HEK293 (cell line): Measurements from ENCODE around the gene CACNA1F.

Source experiments
- GLI2 ChIP-seq: fragments of 450-650 bp; formaldehyde crosslinking; IDR thresholded peaks from 2 replicates; pipeline ENCODE4; 2017; ENCODE audit warnings: missing biosample characterization, missing genetic modification characterization, low read depth, borderline replicate concordance
- KLF7 ChIP-seq: fragments of 450-650 bp; formaldehyde crosslinking; IDR thresholded peaks from 2 replicates; pipeline ENCODE4 v1.5.1; 2016; ENCODE audit warnings: missing biosample characterization, missing genetic modification characterization, borderline replicate concordance
- KLF9 ChIP-seq: fragments of 450-650 bp; formaldehyde crosslinking; IDR thresholded peaks from 2 replicates; pipeline ENCODE4 v1.5.1; 2016; ENCODE audit warnings: missing biosample characterization, missing genetic modification characterization, low read depth
- MEIS1 ChIP-seq: sonication (generic); formaldehyde crosslinking; IDR thresholded peaks from 2 replicates; pipeline ENCODE4 v1.8.1; 2022; ENCODE audit warnings: missing genetic modification reagents, mild to moderate bottlenecking, borderline replicate concordance
- OVOL3 ChIP-seq: fragments of 450-650 bp; formaldehyde crosslinking; IDR thresholded peaks from 2 replicates; pipeline ENCODE4 v1.5.1; 2016; ENCODE audit warnings: missing biosample characterization, missing genetic modification characterization
- SCRT2 ChIP-seq: fragments of 450-650 bp; formaldehyde crosslinking; IDR thresholded peaks from 2 replicates; pipeline ENCODE4 v1.5.1; 2016; ENCODE audit warnings: missing biosample characterization, missing genetic modification characterization
- SP7 ChIP-seq: fragments of 450-650 bp; formaldehyde crosslinking; IDR thresholded peaks from 2 replicates; pipeline ENCODE4 v1.5.1; 2016; ENCODE audit warnings: missing biosample characterization, missing genetic modification characterization
- WT1 ChIP-seq: fragments of 450-650 bp; formaldehyde crosslinking; IDR thresholded peaks from 2 replicates; pipeline ENCODE4 v1.5.1; 2016; ENCODE audit warnings: missing biosample characterization, missing genetic modification characterization
- ZBTB7A ChIP-seq: fragments of 450-650 bp; formaldehyde crosslinking; IDR thresholded peaks from 2 replicates; pipeline ENCODE4 v1.5.1; 2016; ENCODE audit warnings: low read depth, missing biosample characterization, missing genetic modification characterization
- ZFHX2 ChIP-seq: fragments of 450-650 bp; formaldehyde crosslinking; conservative IDR thresholded peaks from 2 replicates; pipeline ENCODE4 v1.5.1; 2016; ENCODE audit warnings: missing biosample characterization, missing genetic modification characterization
- ZFP3 ChIP-seq: fragments of 450-650 bp; formaldehyde crosslinking; IDR thresholded peaks from 2 replicates; pipeline ENCODE4 v1.5.1; 2016; ENCODE audit warnings: low read depth, missing biosample characterization, missing genetic modification characterization
- ZNF169 ChIP-seq: fragments of 450-650 bp; formaldehyde crosslinking; IDR thresholded peaks from 2 replicates; pipeline ENCODE4 v1.5.1; 2016; ENCODE audit warnings: missing biosample characterization, missing genetic modification characterization
- ZNF223 ChIP-seq: fragments of 450-650 bp; formaldehyde crosslinking; IDR thresholded peaks from 2 replicates; pipeline ENCODE4 v1.5.1; 2016; ENCODE audit warnings: missing biosample characterization, missing genetic modification characterization
- ZNF37A ChIP-seq: fragments of 450-650 bp; IDR thresholded peaks from 2 replicates; pipeline ENCODE4 v1.5.1; 2018; ENCODE audit warnings: missing biosample characterization, missing genetic modification characterization
- ZNF423 ChIP-seq: fragments of 450-650 bp; formaldehyde crosslinking; IDR thresholded peaks from 2 replicates; pipeline ENCODE4 v1.5.1; 2016; ENCODE audit warnings: missing biosample characterization, missing genetic modification characterization
- ZNF664 ChIP-seq: fragments of 450-650 bp; formaldehyde crosslinking; IDR thresholded peaks from 2 replicates; pipeline ENCODE4 v1.5.1; 2016; ENCODE audit warnings: missing biosample characterization, missing genetic modification characterization
- TF ChIP-seq, protein P1 (sequence below): fragments of 450-650 bp; formaldehyde crosslinking; IDR thresholded peaks from 2 replicates; pipeline ENCODE4; 2016; ENCODE audit warnings: missing biosample characterization, missing genetic modification characterization
- TF ChIP-seq, protein P2 (sequence below): fragments of 450-650 bp; formaldehyde crosslinking; IDR thresholded peaks from 2 replicates; pipeline ENCODE4 v1.5.1; 2016; ENCODE audit warnings: missing biosample characterization, missing genetic modification characterization
- TF ChIP-seq, protein P3 (sequence below): fragments of 450-650 bp; IDR thresholded peaks from 2 replicates; pipeline ENCODE4 v1.5.1; 2018; ENCODE audit warnings: missing biosample characterization, missing genetic modification characterization
- TF ChIP-seq, protein P4 (sequence below): fragments of 450-650 bp; formaldehyde crosslinking; IDR thresholded peaks from 2 replicates; pipeline ENCODE4 v1.5.1; 2016; ENCODE audit warnings: missing biosample characterization, missing genetic modification characterization, low read depth
- TF ChIP-seq, protein P5 (sequence below): sonication (generic); formaldehyde crosslinking; IDR thresholded peaks from 2 replicates; pipeline ENCODE4 v1.8.1; 2022; ENCODE audit warnings: mild to moderate bottlenecking, moderate library complexity, missing genetic modification reagents
- TF ChIP-seq, protein P6 (sequence below): fragments of 450-650 bp; formaldehyde crosslinking; optimal IDR thresholded peaks from 2 replicates; pipeline ENCODE3; 2016; ENCODE audit warnings: missing biosample characterization, mild to moderate bottlenecking, missing genetic modification characterization
- TF ChIP-seq, protein P7 (sequence below): fragments of 450-650 bp; formaldehyde crosslinking; IDR thresholded peaks from 2 replicates; pipeline ENCODE4 v1.5.1; 2016; ENCODE audit warnings: missing biosample characterization, missing genetic modification characterization
- TF ChIP-seq, protein P8 (sequence below): fragments of 450-650 bp; formaldehyde crosslinking; IDR thresholded peaks from 2 replicates; pipeline ENCODE4 v1.5.1; 2016; ENCODE audit warnings: missing biosample characterization, missing genetic modification characterization

CACNA1F gene

DNA sequence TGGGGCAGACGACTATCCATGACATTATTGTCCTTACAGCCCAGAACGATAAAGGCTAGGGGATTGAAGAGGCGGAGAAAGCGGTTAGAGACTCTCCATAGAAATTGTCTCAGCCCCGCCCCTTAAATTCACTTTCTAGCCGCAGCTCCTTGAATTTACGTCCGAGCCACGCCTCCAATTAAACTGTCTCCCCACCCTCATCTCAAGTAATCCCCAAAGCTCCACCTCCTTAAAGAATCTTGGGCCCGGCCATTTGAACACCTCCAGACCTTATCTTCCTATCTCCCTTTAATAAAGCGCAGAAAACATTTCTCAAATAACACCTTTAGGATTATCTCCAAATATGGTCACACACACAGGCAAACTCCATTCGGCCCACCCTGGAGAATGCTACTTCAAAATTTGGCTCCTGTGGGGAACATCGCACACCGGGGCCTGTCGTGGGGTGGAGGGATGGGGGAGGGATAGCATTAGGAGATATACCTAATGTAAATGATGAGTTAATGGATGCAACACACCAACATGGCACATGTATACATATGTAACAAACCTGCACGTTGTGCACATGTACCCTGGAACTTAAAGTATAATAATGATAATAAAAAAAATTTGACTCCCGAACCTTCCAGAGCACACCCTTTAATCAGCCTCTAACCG is 77.8 kb downstream of the CACNA1F start (continued):
- TF ChIP-seq ZFP3 (tag by site-specific recombination) (no peak), ZNF169 (tag by site-specific recombination) (no peak), MEIS1 (no peak), ZBTB7A (no peak), ZNF664 (tag by site-specific recombination) (no peak), SP7 (tag by site-specific recombination) (no peak; the same call in 1 of the 2 replicates), ZNF223 (tag by site-specific recombination) (no peak), SCRT2 (tag by site-specific recombination) (no peak), KLF9 (tag by site-specific recombination) (peak; percentile 14; the same call in 1 of the 2 replicates), ZNF37A (no peak), ZFHX2 (tag by site-specific recombination) (no peak), KLF7 (tag by site-specific recombination) (no peak), WT1 (no peak), GLI2 (tag by site-specific recombination) (no peak), ZNF423 (tag by site-specific recombination) (no peak), OVOL3 (tag by site-specific recombination) (no peak)
- TF ChIP-seq, protein P1, sequence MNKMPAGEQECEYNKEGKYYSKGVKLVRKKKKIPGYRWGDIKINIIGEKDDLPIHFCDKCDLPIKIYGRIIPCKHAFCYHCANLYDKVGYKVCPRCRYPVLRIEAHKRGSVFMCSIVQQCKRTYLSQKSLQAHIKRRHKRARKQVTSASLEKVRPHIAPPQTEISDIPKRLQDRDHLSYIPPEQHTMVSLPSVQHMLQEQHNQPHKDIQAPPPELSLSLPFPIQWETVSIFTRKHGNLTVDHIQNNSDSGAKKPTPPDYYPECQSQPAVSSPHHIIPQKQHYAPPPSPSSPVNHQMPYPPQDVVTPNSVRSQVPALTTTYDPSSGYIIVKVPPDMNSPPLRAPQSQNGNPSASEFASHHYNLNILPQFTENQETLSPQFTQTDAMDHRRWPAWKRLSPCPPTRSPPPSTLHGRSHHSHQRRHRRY (tag by site-specific recombination) = no peak
- TF ChIP-seq, protein P2, sequence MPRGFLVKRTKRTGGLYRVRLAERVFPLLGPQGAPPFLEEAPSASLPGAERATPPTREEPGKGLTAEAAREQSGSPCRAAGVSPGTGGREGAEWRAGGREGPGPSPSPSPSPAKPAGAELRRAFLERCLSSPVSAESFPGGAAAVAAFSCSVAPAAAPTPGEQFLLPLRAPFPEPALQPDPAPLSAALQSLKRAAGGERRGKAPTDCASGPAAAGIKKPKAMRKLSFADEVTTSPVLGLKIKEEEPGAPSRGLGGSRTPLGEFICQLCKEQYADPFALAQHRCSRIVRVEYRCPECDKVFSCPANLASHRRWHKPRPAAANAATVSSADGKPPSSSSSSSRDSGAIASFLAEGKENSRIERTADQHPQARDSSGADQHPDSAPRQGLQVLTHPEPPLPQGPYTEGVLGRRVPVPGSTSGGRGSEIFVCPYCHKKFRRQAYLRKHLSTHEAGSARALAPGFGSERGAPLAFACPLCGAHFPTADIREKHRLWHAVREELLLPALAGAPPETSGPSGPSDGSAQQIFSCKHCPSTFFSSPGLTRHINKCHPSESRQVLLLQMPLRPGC = no peak
- TF ChIP-seq, protein P3, sequence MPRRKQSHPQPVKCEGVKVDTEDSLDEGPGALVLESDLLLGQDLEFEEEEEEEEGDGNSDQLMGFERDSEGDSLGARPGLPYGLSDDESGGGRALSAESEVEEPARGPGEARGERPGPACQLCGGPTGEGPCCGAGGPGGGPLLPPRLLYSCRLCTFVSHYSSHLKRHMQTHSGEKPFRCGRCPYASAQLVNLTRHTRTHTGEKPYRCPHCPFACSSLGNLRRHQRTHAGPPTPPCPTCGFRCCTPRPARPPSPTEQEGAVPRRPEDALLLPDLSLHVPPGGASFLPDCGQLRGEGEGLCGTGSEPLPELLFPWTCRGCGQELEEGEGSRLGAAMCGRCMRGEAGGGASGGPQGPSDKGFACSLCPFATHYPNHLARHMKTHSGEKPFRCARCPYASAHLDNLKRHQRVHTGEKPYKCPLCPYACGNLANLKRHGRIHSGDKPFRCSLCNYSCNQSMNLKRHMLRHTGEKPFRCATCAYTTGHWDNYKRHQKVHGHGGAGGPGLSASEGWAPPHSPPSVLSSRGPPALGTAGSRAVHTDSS (tag by site-specific recombination) = no peak
- TF ChIP-seq, protein P4, sequence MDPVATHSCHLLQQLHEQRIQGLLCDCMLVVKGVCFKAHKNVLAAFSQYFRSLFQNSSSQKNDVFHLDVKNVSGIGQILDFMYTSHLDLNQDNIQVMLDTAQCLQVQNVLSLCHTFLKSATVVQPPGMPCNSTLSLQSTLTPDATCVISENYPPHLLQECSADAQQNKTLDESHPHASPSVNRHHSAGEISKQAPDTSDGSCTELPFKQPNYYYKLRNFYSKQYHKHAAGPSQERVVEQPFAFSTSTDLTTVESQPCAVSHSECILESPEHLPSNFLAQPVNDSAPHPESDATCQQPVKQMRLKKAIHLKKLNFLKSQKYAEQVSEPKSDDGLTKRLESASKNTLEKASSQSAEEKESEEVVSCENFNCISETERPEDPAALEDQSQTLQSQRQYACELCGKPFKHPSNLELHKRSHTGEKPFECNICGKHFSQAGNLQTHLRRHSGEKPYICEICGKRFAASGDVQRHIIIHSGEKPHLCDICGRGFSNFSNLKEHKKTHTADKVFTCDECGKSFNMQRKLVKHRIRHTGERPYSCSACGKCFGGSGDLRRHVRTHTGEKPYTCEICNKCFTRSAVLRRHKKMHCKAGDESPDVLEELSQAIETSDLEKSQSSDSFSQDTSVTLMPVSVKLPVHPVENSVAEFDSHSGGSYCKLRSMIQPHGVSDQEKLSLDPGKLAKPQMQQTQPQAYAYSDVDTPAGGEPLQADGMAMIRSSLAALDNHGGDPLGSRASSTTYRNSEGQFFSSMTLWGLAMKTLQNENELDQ = no peak
- TF ChIP-seq, protein P5, sequence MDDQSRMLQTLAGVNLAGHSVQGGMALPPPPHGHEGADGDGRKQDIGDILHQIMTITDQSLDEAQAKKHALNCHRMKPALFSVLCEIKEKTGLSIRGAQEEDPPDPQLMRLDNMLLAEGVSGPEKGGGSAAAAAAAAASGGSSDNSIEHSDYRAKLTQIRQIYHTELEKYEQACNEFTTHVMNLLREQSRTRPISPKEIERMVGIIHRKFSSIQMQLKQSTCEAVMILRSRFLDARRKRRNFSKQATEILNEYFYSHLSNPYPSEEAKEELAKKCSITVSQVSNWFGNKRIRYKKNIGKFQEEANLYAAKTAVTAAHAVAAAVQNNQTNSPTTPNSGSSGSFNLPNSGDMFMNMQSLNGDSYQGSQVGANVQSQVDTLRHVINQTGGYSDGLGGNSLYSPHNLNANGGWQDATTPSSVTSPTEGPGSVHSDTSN = no peak
- TF ChIP-seq, protein P6, sequence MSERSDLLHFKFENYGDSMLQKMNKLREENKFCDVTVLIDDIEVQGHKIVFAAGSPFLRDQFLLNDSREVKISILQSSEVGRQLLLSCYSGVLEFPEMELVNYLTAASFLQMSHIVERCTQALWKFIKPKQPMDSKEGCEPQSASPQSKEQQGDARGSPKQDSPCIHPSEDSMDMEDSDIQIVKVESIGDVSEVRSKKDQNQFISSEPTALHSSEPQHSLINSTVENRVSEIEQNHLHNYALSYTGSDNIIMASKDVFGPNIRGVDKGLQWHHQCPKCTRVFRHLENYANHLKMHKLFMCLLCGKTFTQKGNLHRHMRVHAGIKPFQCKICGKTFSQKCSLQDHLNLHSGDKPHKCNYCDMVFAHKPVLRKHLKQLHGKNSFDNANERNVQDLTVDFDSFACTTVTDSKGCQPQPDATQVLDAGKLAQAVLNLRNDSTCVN (tag by site-specific recombination) = no peak
- TF ChIP-seq, protein P7, sequence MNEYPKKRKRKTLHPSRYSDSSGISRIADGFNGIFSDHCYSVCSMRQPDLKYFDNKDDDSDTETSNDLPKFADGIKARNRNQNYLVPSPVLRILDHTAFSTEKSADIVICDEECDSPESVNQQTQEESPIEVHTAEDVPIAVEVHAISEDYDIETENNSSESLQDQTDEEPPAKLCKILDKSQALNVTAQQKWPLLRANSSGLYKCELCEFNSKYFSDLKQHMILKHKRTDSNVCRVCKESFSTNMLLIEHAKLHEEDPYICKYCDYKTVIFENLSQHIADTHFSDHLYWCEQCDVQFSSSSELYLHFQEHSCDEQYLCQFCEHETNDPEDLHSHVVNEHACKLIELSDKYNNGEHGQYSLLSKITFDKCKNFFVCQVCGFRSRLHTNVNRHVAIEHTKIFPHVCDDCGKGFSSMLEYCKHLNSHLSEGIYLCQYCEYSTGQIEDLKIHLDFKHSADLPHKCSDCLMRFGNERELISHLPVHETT (tag by site-specific recombination) = no peak
- TF ChIP-seq, protein P8, sequence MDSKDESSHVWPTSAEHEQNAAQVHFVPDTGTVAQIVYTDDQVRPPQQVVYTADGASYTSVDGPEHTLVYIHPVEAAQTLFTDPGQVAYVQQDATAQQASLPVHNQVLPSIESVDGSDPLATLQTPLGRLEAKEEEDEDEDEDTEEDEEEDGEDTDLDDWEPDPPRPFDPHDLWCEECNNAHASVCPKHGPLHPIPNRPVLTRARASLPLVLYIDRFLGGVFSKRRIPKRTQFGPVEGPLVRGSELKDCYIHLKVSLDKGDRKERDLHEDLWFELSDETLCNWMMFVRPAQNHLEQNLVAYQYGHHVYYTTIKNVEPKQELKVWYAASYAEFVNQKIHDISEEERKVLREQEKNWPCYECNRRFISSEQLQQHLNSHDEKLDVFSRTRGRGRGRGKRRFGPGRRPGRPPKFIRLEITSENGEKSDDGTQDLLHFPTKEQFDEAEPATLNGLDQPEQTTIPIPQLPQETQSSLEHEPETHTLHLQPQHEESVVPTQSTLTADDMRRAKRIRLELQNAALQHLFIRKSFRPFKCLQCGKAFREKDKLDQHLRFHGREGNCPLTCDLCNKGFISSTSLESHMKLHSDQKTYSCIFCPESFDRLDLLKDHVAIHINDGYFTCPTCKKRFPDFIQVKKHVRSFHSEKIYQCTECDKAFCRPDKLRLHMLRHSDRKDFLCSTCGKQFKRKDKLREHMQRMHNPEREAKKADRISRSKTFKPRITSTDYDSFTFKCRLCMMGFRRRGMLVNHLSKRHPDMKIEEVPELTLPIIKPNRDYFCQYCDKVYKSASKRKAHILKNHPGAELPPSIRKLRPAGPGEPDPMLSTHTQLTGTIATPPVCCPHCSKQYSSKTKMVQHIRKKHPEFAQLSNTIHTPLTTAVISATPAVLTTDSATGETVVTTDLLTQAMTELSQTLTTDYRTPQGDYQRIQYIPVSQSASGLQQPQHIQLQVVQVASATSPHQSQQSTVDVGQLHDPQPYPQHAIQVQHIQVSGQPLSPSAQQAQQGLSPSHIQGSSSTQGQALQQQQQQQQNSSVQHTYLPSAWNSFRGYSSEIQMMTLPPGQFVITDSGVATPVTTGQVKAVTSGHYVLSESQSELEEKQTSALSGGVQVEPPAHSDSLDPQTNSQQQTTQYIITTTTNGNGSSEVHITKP (tag by site-specific recombination) = peak; percentile 98
